Lower lobe of right lung (tissue), 2 donors: ENCODE data around the gene PGBD4. TPM values are rescaled to one million over a fixed set of nuclear protein-coding genes. Genes with fewer than 3 reads are reported as not detected.

Experiments
- ATAC-seq, 2 donors: fragments of 200-7000 bp; cut with Tn5 transposase; one replicate each; pipeline ENCODE4 v1.9.1; 2020 to 2022; ENCODE audit warnings: mild to moderate bottlenecking in 2 of 2, moderate library complexity in 2 of 2
- DNase-seq: peaks from one replicate; pipeline ENCODE4 v3.0.0-alpha.2; 2020
- H3K27ac ChIP-seq: fragments of 200-600 bp; one replicate; pipeline ENCODE4 v1.8.0; 2022
- H3K27me3 ChIP-seq: fragments of 200-600 bp; one replicate; pipeline ENCODE4 v1.8.0; 2022; ENCODE audit warnings: low read depth
- H3K36me3 ChIP-seq: fragments of 200-600 bp; one replicate; pipeline ENCODE4 v1.8.0; 2022; ENCODE audit warnings: mild to moderate bottlenecking
- H3K4me1 ChIP-seq: fragments of 200-600 bp; one replicate; pipeline ENCODE4 v1.8.0; 2022
- H3K4me3 ChIP-seq: fragments of 200-600 bp; one replicate; pipeline ENCODE4 v1.8.0; 2022; ENCODE audit warnings: mild to moderate bottlenecking
- H3K9me3 ChIP-seq: fragments of 200-600 bp; one replicate; pipeline ENCODE4 v1.8.0; 2022
- intact Hi-C: fragments of 100-400 bp; cut with DNase I; formaldehyde crosslinking; loops from one replicate; pipeline ENCODE4 v1.11.0; 2022
- total RNA-seq: library from RNA; stranded (reverse); fragmentation: NEBNext Ultra II Directional; extraction: Animal tissue kit (Norgen Biotek cat#: 25700); gene quantifications from one replicate; pipeline ENCODE4 v1.2.1, GENCODE V29; 2021
- TF ChIP-seq, protein P1 (sequence below): fragments of 200-600 bp; IDR thresholded peaks from one replicate; pipeline ENCODE4 v1.8.0; 2022; ENCODE audit warnings: antibody characterized with exemption, mild to moderate bottlenecking
- donor health status: DM: no; HTN: yes; CAD: no; lungs with severe emphysema.

PGBD4 gene
- total RNA-seq, 1 donor from 2014 or later = 1.5 TPM

DNA sequence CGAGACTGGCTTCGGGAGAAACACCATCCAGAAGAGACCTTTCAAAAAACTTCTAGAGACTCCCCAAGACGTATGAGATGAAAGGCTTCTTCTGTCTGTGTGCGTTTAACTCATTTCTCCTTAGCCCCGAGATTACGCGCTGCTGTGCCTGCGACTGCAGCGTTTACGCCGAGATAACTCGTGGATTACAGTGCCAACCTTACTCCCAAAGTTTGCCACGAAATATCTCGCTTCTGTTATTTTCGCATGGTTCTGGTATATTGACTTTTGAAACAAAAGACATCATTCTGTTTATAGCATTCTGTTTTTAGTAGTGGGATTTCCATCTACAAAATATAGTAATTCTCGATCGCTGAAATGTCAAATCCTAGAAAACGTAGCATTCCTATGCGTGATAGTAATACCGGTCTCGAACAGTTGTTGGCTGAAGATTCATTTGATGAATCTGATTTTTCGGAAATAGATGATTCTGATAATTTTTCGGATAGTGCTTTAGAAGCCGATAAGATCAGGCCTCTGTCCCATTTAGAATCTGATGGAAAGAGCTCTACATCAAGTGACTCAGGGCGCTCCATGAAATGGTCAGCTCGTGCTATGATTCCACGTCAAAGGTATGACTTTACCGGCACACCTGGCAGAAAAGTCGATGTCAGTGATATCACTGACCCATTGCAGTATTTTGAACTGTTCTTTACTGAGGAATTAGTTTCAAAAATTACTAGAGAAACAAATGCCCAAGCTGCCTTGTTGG is 467 bp downstream of the PGBD4 start:
- no peaks in the 10 kb centered on the region for H3K36me3 ChIP-seq
- no peak for DNase-seq
- peak overlapping the region; percentile 78 for H3K4me3 ChIP-seq
- TF ChIP-seq, protein P1, sequence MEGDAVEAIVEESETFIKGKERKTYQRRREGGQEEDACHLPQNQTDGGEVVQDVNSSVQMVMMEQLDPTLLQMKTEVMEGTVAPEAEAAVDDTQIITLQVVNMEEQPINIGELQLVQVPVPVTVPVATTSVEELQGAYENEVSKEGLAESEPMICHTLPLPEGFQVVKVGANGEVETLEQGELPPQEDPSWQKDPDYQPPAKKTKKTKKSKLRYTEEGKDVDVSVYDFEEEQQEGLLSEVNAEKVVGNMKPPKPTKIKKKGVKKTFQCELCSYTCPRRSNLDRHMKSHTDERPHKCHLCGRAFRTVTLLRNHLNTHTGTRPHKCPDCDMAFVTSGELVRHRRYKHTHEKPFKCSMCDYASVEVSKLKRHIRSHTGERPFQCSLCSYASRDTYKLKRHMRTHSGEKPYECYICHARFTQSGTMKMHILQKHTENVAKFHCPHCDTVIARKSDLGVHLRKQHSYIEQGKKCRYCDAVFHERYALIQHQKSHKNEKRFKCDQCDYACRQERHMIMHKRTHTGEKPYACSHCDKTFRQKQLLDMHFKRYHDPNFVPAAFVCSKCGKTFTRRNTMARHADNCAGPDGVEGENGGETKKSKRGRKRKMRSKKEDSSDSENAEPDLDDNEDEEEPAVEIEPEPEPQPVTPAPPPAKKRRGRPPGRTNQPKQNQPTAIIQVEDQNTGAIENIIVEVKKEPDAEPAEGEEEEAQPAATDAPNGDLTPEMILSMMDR = no peak
- intact Hi-C loops = no loop called here
- peak overlapping the region; percentile 91 for H3K27ac ChIP-seq
- ATAC-seq = peak; percentile 47 to 49
- no peaks in the 10 kb centered on the region for H3K9me3 ChIP-seq
- no peaks in the 10 kb centered on the region for H3K27me3 ChIP-seq
- peaks cover 25% of the 10 kb centered on the region for H3K4me1 ChIP-seq

GRCh38 chr15:34106423-34106822 is 4.5 kb downstream of the PGBD4 start:
- H3K27ac ChIP-seq = no peak overlapping the region
- no peak overlapping the region for H3K4me3 ChIP-seq
- no peak for DNase-seq
- no peak for ATAC-seq
- no peaks in the 10 kb centered on the region for H3K9me3 ChIP-seq
- intact Hi-C loops = no loop called here
- no peaks in the 10 kb centered on the region for H3K36me3 ChIP-seq
- no peaks in the 10 kb centered on the region for H3K27me3 ChIP-seq
- TF ChIP-seq, protein P1 = no peak
- peaks cover 7% of the 10 kb centered on the region for H3K4me1 ChIP-seq

DNA sequence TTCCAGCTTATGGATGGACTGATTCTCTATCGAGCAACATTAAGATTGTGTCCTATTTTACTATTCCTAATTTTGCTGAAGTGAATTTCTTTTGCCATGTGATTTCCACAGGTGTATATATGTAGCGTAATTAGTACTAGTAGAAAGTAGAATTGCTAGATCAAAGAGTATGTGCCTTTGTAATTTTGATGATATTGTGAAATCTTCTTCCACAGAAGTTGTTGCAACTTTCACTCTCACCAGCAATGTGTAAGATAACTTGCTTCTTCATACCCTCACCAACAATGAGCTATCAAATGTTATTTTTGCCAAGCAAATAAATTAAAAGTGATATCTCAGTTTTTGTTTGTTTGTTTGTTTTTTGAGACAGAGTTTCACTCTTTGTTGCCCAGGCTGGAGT is 5.4 kb downstream of the PGBD4 start:
- H3K9me3 ChIP-seq = no peaks in the 10 kb centered on the region
- no peak for DNase-seq
- intact Hi-C loops = no loop called here
- no peaks in the 10 kb centered on the region for H3K36me3 ChIP-seq
- no peak overlapping the region for H3K27ac ChIP-seq
- ATAC-seq = no peak
- TF ChIP-seq, protein P1 = no peak
- H3K4me1 ChIP-seq = peaks cover 7% of the 10 kb centered on the region
- H3K4me3 ChIP-seq = no peak overlapping the region
- no peaks in the 10 kb centered on the region for H3K27me3 ChIP-seq

GRCh38 chr15:34109797-34110663 is 8.1 kb downstream of the PGBD4 start:
- ATAC-seq (no peak), DNase-seq (no peak)
- no peaks in the 10 kb centered on the region for H3K36me3 ChIP-seq
- no peaks in the 10 kb centered on the region for H3K4me1 ChIP-seq
- no peak overlapping the region for H3K27ac ChIP-seq
- no peaks in the 10 kb centered on the region for H3K9me3 ChIP-seq
- H3K27me3 ChIP-seq = peaks cover 9% of the 10 kb centered on the region
- no peak overlapping the region for H3K4me3 ChIP-seq
- intact Hi-C loops = no loop called here
- TF ChIP-seq, protein P1 = peak; percentile 28

- no peaks in the 10 kb centered on the region for H3K36me3 ChIP-seq
- no peaks in the 10 kb centered on the region for H3K9me3 ChIP-seq
- H3K27me3 ChIP-seq = peaks cover 11% of the 10 kb centered on the region
- DNase-seq (no peak), ATAC-seq (no peak)
- H3K4me3 ChIP-seq = no peak overlapping the region
- no peak overlapping the region for H3K27ac ChIP-seq
- intact Hi-C loops = no loop called here
- no peaks in the 10 kb centered on the region for H3K4me1 ChIP-seq
- TF ChIP-seq, protein P1 = no peak
Observed at GRCh38 chr15:34111488-34111887, 9.6 kb downstream of the PGBD4 start.
